Measurements from ENCODE around the gene OR6P1. TPM values are rescaled to one million over a fixed set of nuclear protein-coding genes. Genes with fewer than 3 reads are reported as not detected.

Gene OR6P1
- total and polyA plus RNA-seq, 2 experiments from 2014 or later, result not detected

DNA sequence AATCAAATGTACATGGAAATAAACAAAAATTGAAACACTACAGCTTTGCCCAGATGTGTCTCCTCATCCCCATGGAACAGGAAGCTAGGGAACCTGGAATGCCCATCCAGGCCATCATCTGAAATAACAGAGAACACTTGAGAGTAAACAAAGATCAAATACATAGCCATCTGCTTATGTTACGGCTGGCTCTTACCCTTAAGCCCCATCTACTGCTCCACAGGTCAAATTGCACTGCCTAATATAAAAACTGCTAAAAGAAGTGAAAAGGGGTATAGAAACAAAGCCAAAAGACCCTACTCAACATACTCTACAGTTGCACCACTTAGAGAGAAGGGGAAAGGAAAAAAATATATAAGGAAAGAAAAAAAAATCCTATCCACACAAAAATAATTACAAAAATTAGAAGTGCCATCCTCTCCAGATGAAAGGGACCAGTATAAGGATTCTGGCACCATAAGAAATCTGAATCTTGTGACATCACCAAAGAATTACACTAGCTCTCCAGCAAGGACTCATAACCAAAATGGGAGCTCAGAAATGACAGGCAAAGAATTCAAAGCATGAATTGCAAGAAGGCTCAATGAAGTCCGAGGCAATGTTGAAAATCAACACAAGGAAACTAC is 43.1 kb downstream of the OR6P1 start:
- Histone ChIP-seq H3K36me3 (ENCODE audit: low read depth) (no peaks in the 10 kb centered on the region), H4K20me1 (ENCODE audit: insufficient read depth) (no peaks in the 10 kb centered on the region), H3F3A (ENCODE audit: insufficient read depth) (no peaks in the 10 kb centered on the region), H3K27ac (no peak overlapping the region), H3K4me2 (ENCODE audit: unreplicated experiment) (no peak overlapping the region), H2AFZ (no peak overlapping the region), H3K79me2 (ENCODE audit: insufficient read depth) (no peaks in the 10 kb centered on the region), H3K4me1 (ENCODE audit: insufficient read depth) (no peaks in the 10 kb centered on the region), H3K9me3 (ENCODE audit: low read depth) (no peaks in the 10 kb centered on the region), H3K4me3 (no peak overlapping the region), H3K9ac (no peak overlapping the region), H3K9me2 (ENCODE audit: insufficient read depth) (no peaks in the 10 kb centered on the region), H3K27me3 (replicated peaks; ENCODE audit: insufficient read depth) (peaks cover 5% of the 10 kb centered on the region; the same call in 1 of the 2 replicates)
- DNase-seq, result peak; percentile 54
- TF ChIP-seq EZH2phosphoT487 (IDR thresholded peaks at IDR 0.05; ENCODE audit: insufficient read depth, low read depth) (no peak), EZH2 (IDR thresholded peaks at IDR 0.05; ENCODE audit: insufficient read depth, poor library complexity, severe bottlenecking) (no peak)
- in situ Hi-C loops (cut with MboI), result no loop called here
- WGBS, 2 experiments (ENCODE audit: low coverage in 1 of 2, low lambda C conversion rate in 2 of 2, missing lambda C conversion rate in 2 of 2), result 0 to 1% methylated on average over 2 of the region's 2 CpGs

DNA sequence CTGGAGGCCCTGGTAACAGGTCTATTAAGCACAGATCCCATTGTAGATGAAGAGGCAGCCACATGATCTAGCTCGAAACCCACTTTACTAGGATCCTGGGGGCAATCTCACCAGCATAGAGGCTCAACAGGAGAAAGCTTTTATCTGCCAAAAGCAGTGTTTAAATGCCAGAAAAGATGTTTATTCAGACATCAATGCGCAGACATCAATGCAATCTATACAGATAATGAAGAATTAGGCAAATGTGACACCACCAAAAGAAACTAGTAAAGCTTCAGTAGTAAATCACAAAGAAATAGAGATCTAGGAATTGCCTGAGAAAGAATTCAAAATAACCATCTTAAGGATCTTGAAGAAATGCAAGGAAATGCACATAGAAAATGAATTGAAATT is 48.7 kb downstream of the OR6P1 start:
- H3F3A ChIP-seq (ENCODE audit: insufficient read depth), result no peaks in the 10 kb centered on the region
- no peak overlapping the region for H3K4me2 ChIP-seq (ENCODE audit: unreplicated experiment)
- no peak overlapping the region for H3K27ac ChIP-seq
- H2AFZ ChIP-seq, result no peak overlapping the region
- no peaks in the 10 kb centered on the region; the same call in 1 of the 2 replicates for H3K27me3 ChIP-seq (replicated peaks; ENCODE audit: insufficient read depth)
- 9 to 17% methylated on average over 2 of the region's 2 CpGs for WGBS, 2 experiments (ENCODE audit: low coverage in 1 of 2, low lambda C conversion rate in 2 of 2, missing lambda C conversion rate in 2 of 2)
- DNase-seq, result no peak
- no peaks in the 10 kb centered on the region for H3K4me1 ChIP-seq (ENCODE audit: insufficient read depth)
- H3K9me2 ChIP-seq (ENCODE audit: insufficient read depth), result no peaks in the 10 kb centered on the region
- no peaks in the 10 kb centered on the region for H3K79me2 ChIP-seq (ENCODE audit: insufficient read depth)
- TF ChIP-seq EZH2phosphoT487 (IDR thresholded peaks at IDR 0.05; ENCODE audit: insufficient read depth, low read depth) (no peak), EZH2 (IDR thresholded peaks at IDR 0.05; ENCODE audit: insufficient read depth, poor library complexity, severe bottlenecking) (no peak)
- no peak overlapping the region for H3K9ac ChIP-seq
- H3K9me3 ChIP-seq (ENCODE audit: low read depth), result no peaks in the 10 kb centered on the region
- in situ Hi-C loops (cut with MboI), result no loop called here
- H4K20me1 ChIP-seq (ENCODE audit: insufficient read depth), result no peaks in the 10 kb centered on the region
- no peaks in the 10 kb centered on the region for H3K36me3 ChIP-seq (ENCODE audit: low read depth)
- no peak overlapping the region for H3K4me3 ChIP-seq

DNA sequence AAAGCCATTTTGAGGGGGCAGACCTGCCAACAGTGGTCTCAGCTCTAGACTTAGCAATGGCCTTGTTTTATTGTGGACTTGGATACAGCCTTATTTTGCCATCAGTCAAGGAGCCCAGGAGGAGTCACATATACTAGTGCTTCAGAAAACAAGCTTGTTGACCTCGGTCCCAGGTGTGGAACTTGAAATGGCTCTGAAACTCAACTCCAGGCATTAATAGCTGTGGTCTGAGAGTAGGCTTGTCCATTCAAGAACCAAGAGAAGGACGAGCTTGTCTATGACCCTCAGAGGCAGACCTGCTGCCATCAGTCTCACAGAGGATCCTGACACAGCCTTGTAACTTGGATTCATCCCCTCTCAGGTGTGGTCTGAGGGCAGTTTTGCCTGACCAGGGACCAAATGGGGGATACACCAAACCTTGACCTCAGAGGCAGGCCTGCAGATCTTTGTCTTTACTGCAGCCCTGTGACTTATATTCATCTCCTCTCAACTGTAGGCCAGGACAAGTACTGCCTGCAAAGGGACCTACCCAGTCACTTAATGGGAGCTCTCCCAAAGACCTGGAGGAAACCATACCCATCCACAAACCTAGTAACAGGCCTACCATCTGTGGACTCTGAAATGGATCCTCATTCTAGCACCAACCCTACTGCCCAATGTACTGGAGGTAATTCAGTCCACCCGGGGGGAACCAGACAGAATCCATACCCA is 49.3 kb downstream of the OR6P1 start:
- Histone ChIP-seq H4K20me1 (ENCODE audit: insufficient read depth) (no peaks in the 10 kb centered on the region), H3K79me2 (ENCODE audit: insufficient read depth) (no peaks in the 10 kb centered on the region), H3K4me1 (ENCODE audit: insufficient read depth) (no peaks in the 10 kb centered on the region), H3K9ac (no peak overlapping the region), H3K4me2 (ENCODE audit: unreplicated experiment) (no peak overlapping the region), H3F3A (ENCODE audit: insufficient read depth) (no peaks in the 10 kb centered on the region), H3K36me3 (ENCODE audit: low read depth) (no peaks in the 10 kb centered on the region), H3K9me3 (ENCODE audit: low read depth) (no peaks in the 10 kb centered on the region), H3K4me3 (no peak overlapping the region), H2AFZ (no peak overlapping the region), H3K9me2 (ENCODE audit: insufficient read depth) (no peaks in the 10 kb centered on the region), H3K27me3 (replicated peaks; ENCODE audit: insufficient read depth) (no peaks in the 10 kb centered on the region; the same call in 1 of the 2 replicates), H3K27ac (no peak overlapping the region)
- in situ Hi-C loops (cut with MboI), result no loop called here
- DNase-seq, result no peak
- 10 to 15% methylated on average over 3 of the region's 3 CpGs for WGBS, 2 experiments (ENCODE audit: low coverage in 1 of 2, low lambda C conversion rate in 2 of 2, missing lambda C conversion rate in 2 of 2)
- no peak for TF ChIP-seq EZH2phosphoT487 (IDR thresholded peaks at IDR 0.05; ENCODE audit: insufficient read depth, low read depth)
- no peak for TF ChIP-seq EZH2 (IDR thresholded peaks at IDR 0.05; ENCODE audit: insufficient read depth, poor library complexity, severe bottlenecking)

DNA sequence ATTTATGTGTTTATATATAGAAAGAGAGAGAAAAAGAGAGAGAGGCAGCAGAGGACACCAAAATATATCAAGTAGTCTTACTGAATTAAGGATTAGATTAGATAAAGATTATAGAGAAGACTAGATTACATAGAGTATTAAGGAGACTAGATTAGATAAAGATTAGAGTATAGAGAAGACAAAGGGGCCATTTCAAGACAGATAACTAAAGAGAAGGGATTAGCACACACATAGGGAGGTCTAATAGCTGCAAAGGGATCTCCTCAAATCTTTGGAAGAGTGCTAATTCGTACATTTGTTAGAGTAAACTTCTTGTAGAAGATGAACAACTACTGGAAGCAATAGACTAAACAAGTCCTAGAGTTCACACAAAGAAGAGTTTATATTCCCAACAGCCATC is 50.4 kb downstream of the OR6P1 start:
- Histone ChIP-seq H3K27me3 (replicated peaks; ENCODE audit: insufficient read depth) (no peaks in the 10 kb centered on the region; the same call in 1 of the 2 replicates), H2AFZ (no peak overlapping the region), H3K79me2 (ENCODE audit: insufficient read depth) (no peaks in the 10 kb centered on the region), H3K4me3 (no peak overlapping the region), H3K9me3 (ENCODE audit: low read depth) (no peaks in the 10 kb centered on the region), H3K9me2 (ENCODE audit: insufficient read depth) (no peaks in the 10 kb centered on the region), H3K27ac (no peak overlapping the region), H3K4me1 (ENCODE audit: insufficient read depth) (no peaks in the 10 kb centered on the region), H3K4me2 (ENCODE audit: unreplicated experiment) (no peak overlapping the region), H4K20me1 (ENCODE audit: insufficient read depth) (no peaks in the 10 kb centered on the region), H3K36me3 (ENCODE audit: low read depth) (no peaks in the 10 kb centered on the region), H3K9ac (no peak overlapping the region), H3F3A (ENCODE audit: insufficient read depth) (no peaks in the 10 kb centered on the region)
- in situ Hi-C loops (cut with MboI), result no loop called here
- 0% methylated on average over 1 of the region's 1 CpG for WGBS, 2 experiments (ENCODE audit: low coverage in 1 of 2, low lambda C conversion rate in 2 of 2, missing lambda C conversion rate in 2 of 2)
- TF ChIP-seq EZH2phosphoT487 (IDR thresholded peaks at IDR 0.05; ENCODE audit: insufficient read depth, low read depth) (no peak), EZH2 (IDR thresholded peaks at IDR 0.05; ENCODE audit: insufficient read depth, poor library complexity, severe bottlenecking) (no peak)
- DNase-seq, result no peak
